HL-60 (cell line): Measurements from ENCODE around the gene AK5.

Source experiments
- CTCF ChIP-seq: IDR thresholded peaks from one replicate; pipeline ENCODE4 v1.5.1; 2011; ENCODE audit warnings: low read length, control low read depth, inconsistent platforms; ENCODE audit not compliant: insufficient read depth
- GABPA ChIP-seq: IDR thresholded peaks from 2 replicates; pipeline ENCODE4 v1.6.1; 2012; ENCODE audit warnings: low read depth
- POLR2AphosphoS5 ChIP-seq: IDR thresholded peaks from 2 replicates; pipeline ENCODE4 v1.6.1; 2012; ENCODE audit warnings: low read depth
- REST ChIP-seq: IDR thresholded peaks from 2 replicates; pipeline ENCODE4 v1.6.1; 2012; ENCODE audit warnings: low read depth; ENCODE audit not compliant: insufficient replicate concordance

DNA sequence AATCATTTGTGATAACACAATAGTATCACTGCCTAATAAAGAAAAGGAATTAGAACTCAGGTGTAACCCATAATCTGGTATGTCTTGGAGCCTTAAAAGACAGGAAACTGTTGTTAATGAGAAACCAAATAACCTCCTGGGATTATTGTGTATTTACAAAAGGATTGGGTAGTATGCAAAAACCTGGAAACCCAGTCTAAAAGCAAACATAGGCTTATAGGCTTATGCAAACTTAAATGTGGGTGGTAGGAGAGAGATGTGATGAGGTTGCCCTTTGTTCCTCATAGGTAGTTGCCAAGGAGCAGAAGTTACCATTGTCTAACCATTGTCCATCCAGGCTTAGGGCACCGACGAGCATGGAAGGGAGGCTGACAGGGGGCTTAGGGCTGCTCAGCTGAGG is 165.8 kb downstream of the AK5 start:
- TF ChIP-seq POLR2AphosphoS5 (no peak), CTCF (no peak), REST (no peak), GABPA (no peak)
